ENCODE results near the gene SLC2A11. TPM values are rescaled to one million over a fixed set of nuclear protein-coding genes. Genes with fewer than 3 reads are reported as not detected.
"Not testable (repeated sequence)": the region's sequence is repeated elsewhere in the genome, so short reads cannot be mapped to it uniquely, and the experiment has no call there.

Gene SLC2A11
- total RNA-seq, 2 donors from 2014 or later: 9.8 to 11.9 TPM

- peak overlapping the region; percentile 32 for H3K27ac Mint-ChIP-seq
- no peaks in the 10 kb centered on the region for H3K4me1 Mint-ChIP-seq
- H3K9me3 ChIP-seq (ENCODE audit: control insufficient read depth, low read length, poor library complexity, severe bottlenecking): no peaks in the 10 kb centered on the region
- ATAC-seq (no peak), DNase-seq (no peak)
- no peak overlapping the region for H3K4me3 Mint-ChIP-seq
- H3K27me3 Mint-ChIP-seq: no peaks in the 10 kb centered on the region
- no peaks in the 10 kb centered on the region for H3K36me3 Mint-ChIP-seq (ENCODE audit: low read depth)
These were observed 12.2 kb upstream of the SLC2A11 start for GRCh38 chr22:23845265-23846080.

GRCh38 chr22:23846081-23846469, 11.6 kb upstream of the SLC2A11 start:
- no peaks in the 10 kb centered on the region for H3K9me3 ChIP-seq (ENCODE audit: control insufficient read depth, low read length, poor library complexity, severe bottlenecking)
- Mint-ChIP-seq H3K4me3 (no peak overlapping the region), H3K27ac (peak overlapping the region; percentile 32), H3K4me1 (peaks cover under 1% of the 10 kb centered on the region), H3K27me3 (no peaks in the 10 kb centered on the region), H3K36me3 (ENCODE audit: low read depth) (no peaks in the 10 kb centered on the region)
- DNase-seq (no peak), ATAC-seq (no peak)

DNA sequence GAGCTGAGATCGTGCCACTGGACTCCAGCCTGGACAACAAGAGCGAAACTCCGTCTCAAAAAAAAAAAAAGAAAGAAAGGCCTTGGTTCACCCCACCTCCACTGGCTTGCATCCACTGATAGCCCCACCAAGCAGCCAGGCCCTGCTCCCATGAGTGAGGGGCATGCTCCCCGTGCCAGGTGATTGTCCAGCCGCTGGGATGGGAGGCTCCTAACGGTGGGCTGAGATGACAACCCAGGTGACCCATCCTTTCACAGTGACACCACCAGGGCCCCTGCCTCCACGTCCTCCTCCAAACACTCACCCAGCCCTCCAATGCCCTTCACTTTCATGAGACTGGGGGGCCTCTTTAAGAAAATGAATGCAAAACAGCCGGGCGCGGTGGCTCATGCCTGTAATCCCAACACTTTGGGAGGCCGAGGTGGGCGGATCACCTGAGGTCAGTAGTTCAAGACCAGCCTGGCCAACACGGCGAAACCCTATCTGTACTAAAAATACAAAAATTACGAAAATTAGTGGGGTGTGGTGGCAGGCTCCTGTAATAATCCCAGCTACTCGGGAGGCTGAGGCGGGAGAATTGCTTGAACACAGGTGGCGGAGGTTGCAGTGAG, 10.3 kb upstream of the SLC2A11 start:
- no peaks in the 10 kb centered on the region for H3K36me3 Mint-ChIP-seq (ENCODE audit: low read depth)
- DNase-seq (no peak), ATAC-seq (no peak)
- H3K27me3 Mint-ChIP-seq: no peaks in the 10 kb centered on the region
- no peak overlapping the region for H3K27ac Mint-ChIP-seq
- no peak overlapping the region for H3K4me3 Mint-ChIP-seq
- no peaks in the 10 kb centered on the region for H3K9me3 ChIP-seq (ENCODE audit: control insufficient read depth, low read length, poor library complexity, severe bottlenecking)
- peaks cover 2% of the 10 kb centered on the region for H3K4me1 Mint-ChIP-seq

DNA sequence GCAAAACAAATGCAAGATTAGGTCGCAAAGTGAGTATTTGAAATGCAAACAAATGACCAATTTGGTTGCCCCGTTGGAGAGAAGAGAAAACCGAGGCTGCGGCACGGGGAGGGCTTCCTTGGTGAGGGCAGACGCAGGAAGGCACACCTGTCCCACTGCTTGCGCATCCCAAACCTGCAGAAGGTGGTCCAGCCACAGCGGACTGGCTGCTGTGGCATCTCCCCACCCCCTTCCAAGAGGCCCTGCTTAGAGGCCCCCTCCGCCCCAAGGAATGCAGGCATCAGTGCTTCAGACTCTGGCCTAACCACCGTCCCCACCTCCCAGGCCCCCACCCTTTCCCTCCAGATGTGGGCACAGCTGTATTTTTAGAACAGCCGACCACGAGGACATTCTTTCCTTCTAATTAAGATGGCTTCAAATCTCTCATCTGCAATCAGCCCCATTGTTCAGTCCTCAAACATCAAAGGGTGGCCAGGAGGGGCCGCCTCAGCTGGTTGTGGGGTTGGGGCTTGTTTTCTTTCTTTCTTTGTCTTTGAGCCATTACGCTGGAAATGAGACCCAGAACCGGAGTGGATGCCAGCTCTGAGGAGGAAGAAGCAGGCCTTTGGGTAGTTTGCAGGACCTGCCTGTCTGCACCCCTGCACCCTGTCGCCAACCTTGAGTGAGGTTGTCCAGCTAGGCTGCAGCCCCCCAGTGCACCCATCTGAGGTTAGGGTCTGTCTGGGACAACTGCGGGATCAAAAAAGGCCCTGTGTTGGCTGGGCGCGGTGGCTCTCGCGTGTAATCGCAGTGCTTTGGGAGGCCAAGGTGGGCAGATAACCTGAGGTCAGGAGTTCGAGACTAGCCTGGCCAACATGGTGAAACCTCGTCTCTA, 9.4 kb upstream of the SLC2A11 start:
- no peak for ATAC-seq
- Mint-ChIP-seq H3K4me1 (peaks cover 2% of the 10 kb centered on the region), H3K27me3 (no peaks in the 10 kb centered on the region), H3K4me3 (no peak overlapping the region), H3K36me3 (ENCODE audit: low read depth) (no peaks in the 10 kb centered on the region), H3K27ac (no peak overlapping the region)
- H3K9me3 ChIP-seq (ENCODE audit: control insufficient read depth, low read length, poor library complexity, severe bottlenecking): no peaks in the 10 kb centered on the region
- no peak for DNase-seq

- ATAC-seq: peak; percentile 96
- Mint-ChIP-seq H3K27ac (no peak overlapping the region), H3K36me3 (ENCODE audit: low read depth) (no peaks in the 10 kb centered on the region), H3K4me3 (no peak overlapping the region), H3K27me3 (no peaks in the 10 kb centered on the region), H3K4me1 (peaks cover 2% of the 10 kb centered on the region)
- peak; percentile 78 to 93 (median 83) for DNase-seq
- no peaks in the 10 kb centered on the region for H3K9me3 ChIP-seq (ENCODE audit: control insufficient read depth, low read length, poor library complexity, severe bottlenecking)
These were observed 8.4 kb upstream of the SLC2A11 start for GRCh38 chr22:23849009-23850006.

- no peak for DNase-seq
- H3K4me1 Mint-ChIP-seq: peaks cover 2% of the 10 kb centered on the region
- no peaks in the 10 kb centered on the region for H3K27me3 Mint-ChIP-seq
- no peak overlapping the region for H3K27ac Mint-ChIP-seq
- no peak overlapping the region for H3K4me3 Mint-ChIP-seq
- no peaks in the 10 kb centered on the region for H3K36me3 Mint-ChIP-seq (ENCODE audit: low read depth)
- H3K9me3 ChIP-seq (ENCODE audit: control insufficient read depth, low read length, poor library complexity, severe bottlenecking): no peaks in the 10 kb centered on the region
- no peak for ATAC-seq
These were observed 7.5 kb upstream of the SLC2A11 start for GRCh38 chr22:23850136-23850611.

DNA sequence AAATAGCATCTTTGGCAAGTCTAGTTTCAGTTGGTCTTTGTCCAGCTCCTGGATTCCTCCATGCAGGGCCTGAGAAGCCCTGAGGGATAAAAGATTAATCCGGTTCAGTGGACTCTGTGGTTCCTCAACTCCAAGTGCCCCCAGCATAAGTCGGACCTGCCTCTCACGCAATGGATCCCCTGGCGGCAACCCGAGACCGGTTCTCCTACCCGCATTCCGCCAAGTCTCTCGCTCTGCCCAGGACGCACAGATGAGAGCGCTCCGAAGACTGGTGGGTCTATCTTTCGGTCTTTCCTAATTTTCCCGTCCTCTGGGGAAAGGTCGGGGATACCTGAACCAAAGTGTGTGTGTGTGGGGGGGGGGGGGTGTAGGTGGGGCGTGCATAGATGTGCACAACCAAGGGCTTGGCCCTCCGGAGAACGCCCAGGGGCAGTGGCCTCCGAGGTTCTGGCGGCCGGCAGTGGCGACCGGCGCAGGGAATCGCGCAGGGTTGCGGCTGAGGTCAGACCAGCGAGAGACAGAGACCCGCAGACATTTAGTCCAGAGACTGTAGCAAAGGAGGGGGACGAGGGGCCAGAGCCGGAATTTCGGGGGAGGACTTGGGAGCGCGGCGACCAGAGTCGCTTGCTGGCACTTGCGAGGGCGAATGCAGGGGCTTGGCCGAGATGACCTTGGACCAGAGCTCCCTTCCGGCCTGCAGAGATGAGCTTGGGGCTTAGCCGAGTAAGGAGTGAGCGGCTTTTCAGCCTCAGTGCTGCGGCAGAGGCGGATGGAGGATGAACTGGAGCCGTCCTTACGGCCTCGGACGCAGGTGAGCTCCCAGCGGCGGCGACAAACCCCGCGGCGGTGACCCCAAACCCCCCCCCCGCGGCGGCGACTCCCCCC, 712 bp upstream of the SLC2A11 start:
- H3K27ac Mint-ChIP-seq: peak overlapping the region; percentile 74

GRCh38 chr22:23858484-23858815, 775 bp downstream of the SLC2A11 start:
- Mint-ChIP-seq H3K27ac (peak overlapping the region; percentile 74), H3K4me1 (peaks cover 16% of the 10 kb centered on the region), H3K27me3 (no peaks in the 10 kb centered on the region), H3K36me3 (ENCODE audit: low read depth) (no peaks in the 10 kb centered on the region), H3K4me3 (peak overlapping the region; percentile 94)
- no peak for ATAC-seq
- no peaks in the 10 kb centered on the region for H3K9me3 ChIP-seq (ENCODE audit: control insufficient read depth, low read length, poor library complexity, severe bottlenecking)
- no peak for DNase-seq

More for the DNA sequence above, 712 bp upstream of the SLC2A11 start:
- H3K36me3 Mint-ChIP-seq (ENCODE audit: low read depth): no peaks in the 10 kb centered on the region
- no peaks in the 10 kb centered on the region for H3K27me3 Mint-ChIP-seq
- DNase-seq: no peak
- peaks cover 11% of the 10 kb centered on the region for H3K4me1 Mint-ChIP-seq
- peak; percentile 32 for ATAC-seq
- H3K9me3 ChIP-seq (ENCODE audit: control insufficient read depth, low read length, poor library complexity, severe bottlenecking): no peaks in the 10 kb centered on the region
- peak overlapping the region; percentile 94 for H3K4me3 Mint-ChIP-seq

- DNase-seq (no peak), ATAC-seq (no peak)
- H3K9me3 ChIP-seq (ENCODE audit: control insufficient read depth, low read length, poor library complexity, severe bottlenecking): no peaks in the 10 kb centered on the region
- peaks cover 16% of the 10 kb centered on the region for H3K4me1 Mint-ChIP-seq
- H3K27me3 Mint-ChIP-seq: no peaks in the 10 kb centered on the region
- H3K36me3 Mint-ChIP-seq (ENCODE audit: low read depth): no peaks in the 10 kb centered on the region
- H3K27ac Mint-ChIP-seq: no peak overlapping the region
- no peak overlapping the region for H3K4me3 Mint-ChIP-seq
These were observed 1.5 kb downstream of the SLC2A11 start for GRCh38 chr22:23859201-23859600.

- not testable (repeated sequence) for H3K27ac Mint-ChIP-seq; H3K27me3 Mint-ChIP-seq; H3K36me3 Mint-ChIP-seq (ENCODE audit: low read depth); ATAC-seq; H3K9me3 ChIP-seq (ENCODE audit: control insufficient read depth, low read length, poor library complexity, severe bottlenecking); DNase-seq; H3K4me3 Mint-ChIP-seq
- peaks cover 16% of the 10 kb centered on the region for H3K4me1 Mint-ChIP-seq
These were observed 2.5 kb downstream of the SLC2A11 start for GRCh38 chr22:23860187-23860586.

GRCh38 chr22:23862103-23862502, 4.4 kb downstream of the SLC2A11 start:
- no peak for DNase-seq
- H3K9me3 ChIP-seq (ENCODE audit: control insufficient read depth, low read length, poor library complexity, severe bottlenecking): no peaks in the 10 kb centered on the region
- no peak for ATAC-seq
- H3K4me3 Mint-ChIP-seq: no peak overlapping the region
- H3K36me3 Mint-ChIP-seq (ENCODE audit: low read depth): peaks cover 2% of the 10 kb centered on the region
- peak overlapping the region; percentile 24 for H3K27ac Mint-ChIP-seq
- no peaks in the 10 kb centered on the region for H3K27me3 Mint-ChIP-seq
- peaks cover 16% of the 10 kb centered on the region for H3K4me1 Mint-ChIP-seq
